ENCODE data around the gene MBNL1. TPM values are rescaled to one million over a fixed set of nuclear protein-coding genes. Genes with fewer than 3 reads are reported as not detected.
"Not testable (repeated sequence)": the region's sequence is repeated elsewhere in the genome, so short reads cannot be mapped to it uniquely, and the experiment has no call there.

Gene MBNL1
- polyA plus RNA-seq, 3 donors: 190 to 204 (median 191) TPM

DNA sequence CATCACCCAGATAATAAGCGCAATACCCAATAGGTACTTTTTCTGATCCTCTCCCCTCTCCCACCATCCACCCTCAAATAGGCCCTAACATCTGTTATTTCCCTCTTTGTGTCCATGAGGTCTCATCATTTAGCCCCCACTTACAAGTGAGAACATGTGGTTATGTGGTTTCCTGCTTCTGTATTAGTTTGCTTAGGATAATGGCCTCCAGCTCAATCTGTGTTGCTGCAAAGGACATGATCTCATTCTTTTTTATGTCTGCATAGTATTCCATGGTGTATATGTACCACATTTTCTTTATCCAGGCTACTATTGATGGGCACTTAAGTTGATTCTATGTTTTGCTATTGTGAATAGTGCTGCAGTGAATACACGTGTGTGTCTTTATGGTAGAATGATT is 165.4 kb downstream of the MBNL1 start:
- DNase-seq: no peak
- intact Hi-C loops (cut with micrococcal nuclease): no loop called here
- H3K9me3 ChIP-seq (replicated peaks in 1 of 2; ENCODE audit: control insufficient read depth in 1 of 2, insufficient read depth in 1 of 2, low read length in 2 of 2): no peaks in the 10 kb centered on the region
- Mint-ChIP-seq H3K36me3 (peaks cover 42 to 64% of the 10 kb centered on the region in 2 donors), H3K27ac (peak overlapping the region in 3 of 7 donors; percentile 2 to 42 (median 41)), H3K4me1 (peaks cover 23% of the 10 kb centered on the region), H3K27me3 (ENCODE audit: low read depth in 3 of 3) (no peaks in the 10 kb centered on the region), H3K9me3 (peaks cover 0 to 6% (median 0%) of the 10 kb centered on the region in 7 donors), H3K4me3 (no peak overlapping the region)
- H4K20me1 ChIP-seq (ENCODE audit: insufficient read depth, low read length): peaks cover 100% of the 10 kb centered on the region
- WGBS (ENCODE audit: insufficient coverage): 100% methylated on average over 1 of the region's 2 CpGs
- H3K27me3 ChIP-seq (ENCODE audit: control insufficient read depth in 2 of 2, insufficient read depth in 2 of 2, low read length in 2 of 2): no peaks in the 10 kb centered on the region
- no peak overlapping the region for H2AFZ ChIP-seq (ENCODE audit: insufficient read depth, low read depth, low read length, poor library complexity, severe bottlenecking)
- no peak overlapping the region for H3K9ac ChIP-seq (ENCODE audit: insufficient read depth, low read length, poor library complexity, severe bottlenecking)
- H3K36me3 ChIP-seq (replicated peaks in 1 of 2; ENCODE audit: control insufficient read depth in 1 of 2, insufficient read depth in 2 of 2, low read length in 2 of 2): peaks cover 35 to 78% of the 10 kb centered on the region in 2 donors
- peaks cover 4 to 14% of the 10 kb centered on the region in 2 donors for H3K4me1 ChIP-seq (ENCODE audit: control insufficient read depth in 1 of 2, insufficient read depth in 2 of 2, low read length in 2 of 2)
- no peak overlapping the region for H3K4me2 ChIP-seq (replicated peaks; ENCODE audit: extremely low read depth, low read length, poor library complexity, severe bottlenecking)
- no peak overlapping the region for H3K27ac ChIP-seq (ENCODE audit: low read depth in 1 of 2, low read length in 2 of 2)
- H3K4me3 ChIP-seq (replicated peaks in 1 of 3; ENCODE audit: low read depth in 2 of 3, low read length in 3 of 3): no peak overlapping the region
- H3K79me2 ChIP-seq (ENCODE audit: insufficient read depth, low read length): peaks cover 100% of the 10 kb centered on the region
- TF ChIP-seq CTCF (IDR thresholded peaks at IDR 0.05): no peak

DNA sequence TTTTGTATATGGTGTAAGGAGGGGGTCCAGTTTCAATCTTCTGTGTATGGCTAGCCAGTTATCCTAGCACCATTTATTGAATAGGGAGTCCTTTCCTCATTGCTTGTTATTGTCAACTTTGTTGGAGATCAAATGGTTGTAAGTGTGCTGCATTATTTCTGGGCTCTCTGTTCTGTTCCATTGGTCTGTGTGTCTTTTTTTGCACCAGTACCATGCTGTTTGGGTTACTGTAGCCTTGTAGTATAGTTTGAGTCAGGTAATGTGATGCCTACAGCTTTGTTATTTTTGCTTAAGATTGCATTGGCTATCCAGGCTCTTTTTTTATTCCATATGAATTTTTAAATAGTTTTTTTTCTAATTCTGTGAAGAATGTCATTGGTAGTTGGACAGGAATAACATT is 166.5 kb downstream of the MBNL1 start:
- Histone ChIP-seq H3K79me2 (ENCODE audit: insufficient read depth, low read length) (peaks cover 100% of the 10 kb centered on the region), H3K36me3 (replicated peaks in 1 of 2; ENCODE audit: control insufficient read depth in 1 of 2, insufficient read depth in 2 of 2, low read length in 2 of 2) (peaks cover 34 to 74% of the 10 kb centered on the region in 2 donors), H4K20me1 (ENCODE audit: insufficient read depth, low read length) (peaks cover 100% of the 10 kb centered on the region), H3K4me1 (ENCODE audit: control insufficient read depth in 1 of 2, insufficient read depth in 2 of 2, low read length in 2 of 2) (peaks cover 4 to 14% of the 10 kb centered on the region in 2 donors)
- H2AFZ ChIP-seq (ENCODE audit: insufficient read depth, low read depth, low read length, poor library complexity, severe bottlenecking); H3K4me2 ChIP-seq (replicated peaks; ENCODE audit: extremely low read depth, low read length, poor library complexity, severe bottlenecking); H3K9me3 Mint-ChIP-seq; intact Hi-C loops (cut with micrococcal nuclease); H3K4me3 Mint-ChIP-seq; H3K27me3 ChIP-seq (ENCODE audit: control insufficient read depth in 2 of 2, insufficient read depth in 2 of 2, low read length in 2 of 2); DNase-seq; H3K27ac ChIP-seq (ENCODE audit: low read depth in 1 of 2, low read length in 2 of 2); H3K4me3 ChIP-seq (replicated peaks in 1 of 3; ENCODE audit: low read depth in 2 of 3, low read length in 3 of 3); H3K27me3 Mint-ChIP-seq (ENCODE audit: low read depth in 3 of 3); H3K9me3 ChIP-seq (replicated peaks in 1 of 2; ENCODE audit: control insufficient read depth in 1 of 2, insufficient read depth in 1 of 2, low read length in 2 of 2); H3K9ac ChIP-seq (ENCODE audit: insufficient read depth, low read length, poor library complexity, severe bottlenecking): not testable (repeated sequence)
- Mint-ChIP-seq H3K36me3 (peaks cover 42 to 60% of the 10 kb centered on the region in 2 donors), H3K4me1 (peaks cover 23% of the 10 kb centered on the region), H3K27ac (peak overlapping the region in 2 of 7 donors; percentile 25 to 39)
